Neutrophil (primary cell): ENCODE results near the gene PLSCR4.

Source experiments
- H3K27ac ChIP-seq: fragments of 200-600 bp; sonication (generic); 2 replicates; pipeline ENCODE4 v1.5.1; 2016; ENCODE audit warnings: mild to moderate bottlenecking, moderate library complexity
- H3K27me3 ChIP-seq: fragments of 200-600 bp; sonication (generic); 2 replicates; pipeline ENCODE4 v1.6.0; 2016; ENCODE audit warnings: mild to moderate bottlenecking
- H3K36me3 ChIP-seq: fragments of 200-600 bp; sonication (generic); 2 replicates; pipeline ENCODE4 v1.5.1; 2017
- H3K4me1 ChIP-seq, 2 experiments: fragments of 200-600 bp in 1 of 2; sonication (generic) in 1 of 2; 1 replicate in 1 of 2; 2 replicates in 1 of 2; pipeline versions ENCODE4 v1.5.1 to v1.6.1; 2013 to 2016; ENCODE audit warnings: low read depth in 1 of 2, low read length in 1 of 2, mild to moderate bottlenecking in 1 of 2, moderate library complexity in 1 of 2; ENCODE audit not compliant: control insufficient read depth in 1 of 2, insufficient read depth in 1 of 2
- H3K4me3 ChIP-seq, 2 experiments: fragments of 200-600 bp in 1 of 2; sonication (generic) in 1 of 2; 1 replicate in 1 of 2; 2 replicates in 1 of 2; pipeline ENCODE4 v1.5.1; 2013 to 2016; ENCODE audit warnings: low read depth in 1 of 2, low read length in 1 of 2, mild to moderate bottlenecking in 1 of 2, moderate library complexity in 1 of 2
- H3K9me3 ChIP-seq: fragments of 200-600 bp; sonication (generic); 2 replicates; pipeline ENCODE4 v1.5.1; 2016
- TF ChIP-seq, protein P1 (sequence below): fragments of 200-600 bp; sonication (generic); IDR thresholded peaks from 2 replicates; pipeline ENCODE4 v1.5.1; 2016; ENCODE audit warnings: antibody characterized with exemption

The PLSCR4 gene

DNA sequence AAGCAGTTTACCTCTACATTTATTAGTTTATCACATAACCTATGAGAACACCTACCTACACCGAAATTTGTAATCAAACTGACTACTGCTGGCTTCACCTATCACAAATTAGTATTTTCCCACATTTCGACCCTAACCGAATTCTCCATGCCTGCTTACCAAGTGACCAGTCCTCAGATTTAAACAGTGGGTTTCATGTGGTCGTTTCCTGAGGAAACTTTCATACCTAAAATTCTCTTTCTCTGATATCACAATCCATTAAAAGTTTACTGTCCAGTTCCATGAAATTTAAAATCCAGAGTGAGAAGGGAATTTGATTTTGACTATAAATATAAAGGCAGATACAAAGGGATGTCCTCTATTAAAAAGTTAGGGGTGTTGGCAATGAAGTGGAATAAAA, 91.9 kb downstream of the PLSCR4 start:
- Histone ChIP-seq H3K4me1 (peaks cover 7 to 16% of the 10 kb centered on the region in 2 experiments), H3K4me3 (no peak overlapping the region), H3K27ac (no peak overlapping the region), H3K27me3 (peaks cover 75% of the 10 kb centered on the region), H3K9me3 (no peaks in the 10 kb centered on the region), H3K36me3 (no peaks in the 10 kb centered on the region)
- TF ChIP-seq, protein P1, sequence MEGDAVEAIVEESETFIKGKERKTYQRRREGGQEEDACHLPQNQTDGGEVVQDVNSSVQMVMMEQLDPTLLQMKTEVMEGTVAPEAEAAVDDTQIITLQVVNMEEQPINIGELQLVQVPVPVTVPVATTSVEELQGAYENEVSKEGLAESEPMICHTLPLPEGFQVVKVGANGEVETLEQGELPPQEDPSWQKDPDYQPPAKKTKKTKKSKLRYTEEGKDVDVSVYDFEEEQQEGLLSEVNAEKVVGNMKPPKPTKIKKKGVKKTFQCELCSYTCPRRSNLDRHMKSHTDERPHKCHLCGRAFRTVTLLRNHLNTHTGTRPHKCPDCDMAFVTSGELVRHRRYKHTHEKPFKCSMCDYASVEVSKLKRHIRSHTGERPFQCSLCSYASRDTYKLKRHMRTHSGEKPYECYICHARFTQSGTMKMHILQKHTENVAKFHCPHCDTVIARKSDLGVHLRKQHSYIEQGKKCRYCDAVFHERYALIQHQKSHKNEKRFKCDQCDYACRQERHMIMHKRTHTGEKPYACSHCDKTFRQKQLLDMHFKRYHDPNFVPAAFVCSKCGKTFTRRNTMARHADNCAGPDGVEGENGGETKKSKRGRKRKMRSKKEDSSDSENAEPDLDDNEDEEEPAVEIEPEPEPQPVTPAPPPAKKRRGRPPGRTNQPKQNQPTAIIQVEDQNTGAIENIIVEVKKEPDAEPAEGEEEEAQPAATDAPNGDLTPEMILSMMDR = no peak

DNA sequence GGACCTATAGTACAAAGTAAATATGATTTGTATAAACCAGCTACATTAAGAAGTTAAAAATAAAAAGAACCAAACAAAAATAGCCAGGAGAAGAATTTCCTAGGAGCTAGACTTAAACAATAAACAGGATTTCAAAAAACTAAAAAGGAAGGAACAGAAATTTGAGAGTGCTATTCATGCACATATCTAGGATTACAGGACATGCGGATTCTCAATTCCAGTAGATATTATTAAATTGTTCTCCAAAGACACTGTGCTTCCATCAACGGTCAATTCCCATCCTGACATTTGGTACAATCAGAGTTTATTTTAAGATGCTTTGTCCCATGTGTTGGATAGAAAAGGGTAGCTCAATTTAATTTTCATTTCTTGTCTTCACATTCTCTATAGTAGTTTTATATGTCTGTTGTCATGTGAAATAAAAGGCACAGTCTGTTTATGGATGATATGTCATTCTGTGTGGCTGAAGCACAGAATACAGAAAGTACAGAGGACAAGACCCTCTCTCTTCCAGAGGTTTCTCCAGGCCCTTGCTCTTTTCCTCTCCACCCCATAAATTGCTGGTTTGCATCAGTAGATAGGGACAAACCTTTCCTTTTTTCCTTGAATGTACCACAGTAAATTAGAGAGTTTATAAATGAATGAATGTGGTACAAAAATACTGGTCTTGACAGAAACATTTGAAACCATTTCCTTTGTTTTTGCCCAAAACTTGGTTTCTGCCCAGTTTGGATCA, 93.4 kb downstream of the PLSCR4 start:
- no peaks in the 10 kb centered on the region for H3K36me3 ChIP-seq
- H3K9me3 ChIP-seq = no peaks in the 10 kb centered on the region
- H3K27ac ChIP-seq = no peak overlapping the region
- no peak overlapping the region for H3K4me3 ChIP-seq
- TF ChIP-seq, protein P1 = no peak
- peaks cover 7 to 16% of the 10 kb centered on the region in 2 experiments for H3K4me1 ChIP-seq
- peaks cover 60% of the 10 kb centered on the region for H3K27me3 ChIP-seq

DNA sequence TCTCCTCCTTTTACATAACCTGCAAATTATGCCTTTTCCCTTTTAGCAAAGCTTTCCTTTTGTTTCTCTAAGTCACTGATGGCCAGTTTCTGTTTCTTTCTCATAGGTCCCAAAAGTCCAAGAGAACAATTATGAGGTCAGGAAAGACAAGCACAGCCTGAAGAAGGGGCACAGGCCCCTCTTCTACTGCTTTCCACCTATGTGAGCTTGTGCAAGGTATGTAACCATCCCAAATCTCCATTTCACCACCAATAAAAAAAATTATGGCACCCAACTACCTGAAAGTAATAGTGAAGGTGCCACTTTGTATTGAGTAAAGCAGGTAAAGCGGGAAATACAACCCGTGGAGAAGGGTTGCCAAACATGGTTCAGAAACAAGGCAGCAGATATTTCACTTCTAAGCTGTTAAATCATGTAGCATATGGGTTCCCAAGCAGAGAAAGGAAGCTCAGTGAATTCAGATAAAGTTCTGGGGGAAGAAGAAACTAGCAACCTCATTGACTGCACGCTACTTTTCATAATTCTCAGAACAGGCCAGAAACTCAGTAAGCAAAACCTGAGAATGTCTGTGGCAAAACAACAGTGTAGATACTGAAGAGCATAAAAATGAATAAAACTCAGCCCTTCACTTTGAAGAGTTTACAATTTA, 94.1 kb downstream of the PLSCR4 start:
- TF ChIP-seq, protein P1 = no peak
- no peaks in the 10 kb centered on the region for H3K36me3 ChIP-seq
- H3K27ac ChIP-seq = no peak overlapping the region
- peaks cover 53% of the 10 kb centered on the region for H3K27me3 ChIP-seq
- H3K4me3 ChIP-seq = no peak overlapping the region
- H3K9me3 ChIP-seq = no peaks in the 10 kb centered on the region
- H3K4me1 ChIP-seq = peaks cover 7 to 16% of the 10 kb centered on the region in 2 experiments

DNA sequence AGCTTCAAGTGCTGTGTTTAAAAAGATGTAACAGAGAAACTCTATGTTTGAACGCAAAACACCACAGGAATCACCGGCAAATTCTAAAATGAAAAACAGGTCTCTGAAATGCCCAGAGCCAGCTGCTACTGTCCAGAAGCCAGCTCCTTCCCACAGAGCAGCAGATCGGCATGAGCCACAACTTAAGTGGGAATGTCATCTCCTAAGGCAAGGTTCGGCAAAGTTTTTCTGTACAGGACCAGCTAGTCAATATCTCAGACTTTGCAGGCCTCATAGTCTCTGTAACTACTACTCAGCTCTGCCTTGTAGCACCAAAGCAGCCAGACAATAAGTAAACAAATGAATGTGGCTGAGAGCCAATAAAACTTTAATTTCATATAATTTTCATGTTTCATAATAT, 94.8 kb downstream of the PLSCR4 start:
- no peaks in the 10 kb centered on the region for H3K9me3 ChIP-seq
- H3K4me3 ChIP-seq = no peak overlapping the region
- H3K36me3 ChIP-seq = no peaks in the 10 kb centered on the region
- peaks cover 46% of the 10 kb centered on the region for H3K27me3 ChIP-seq
- peaks cover 1 to 9% of the 10 kb centered on the region in 2 experiments for H3K4me1 ChIP-seq
- TF ChIP-seq, protein P1 = no peak
- H3K27ac ChIP-seq = no peak overlapping the region

DNA sequence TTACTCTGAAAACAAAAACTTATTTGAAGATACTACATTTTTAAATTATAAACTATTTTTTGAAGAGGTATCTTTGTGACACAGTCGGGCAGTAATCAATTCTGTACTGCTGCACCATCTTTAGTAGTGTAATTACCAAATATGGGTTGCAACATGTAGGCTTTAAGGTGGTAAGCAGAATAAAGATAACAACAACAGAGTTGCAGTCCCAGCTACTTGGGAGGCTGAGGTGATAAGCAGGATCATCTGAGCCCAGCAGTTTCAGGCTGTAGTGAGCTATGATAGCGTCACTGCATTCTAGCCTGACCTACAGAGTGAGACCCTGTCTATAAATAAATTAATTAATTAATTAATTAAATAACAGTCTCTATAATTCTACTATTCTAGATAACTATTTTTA, 95.9 kb downstream of the PLSCR4 start:
- H3K4me1 ChIP-seq = no peaks in the 10 kb centered on the region
- H3K27me3 ChIP-seq = peaks cover 35% of the 10 kb centered on the region
- H3K9me3 ChIP-seq = no peaks in the 10 kb centered on the region
- TF ChIP-seq, protein P1 = no peak
- H3K27ac ChIP-seq = no peak overlapping the region
- no peaks in the 10 kb centered on the region for H3K36me3 ChIP-seq
- H3K4me3 ChIP-seq = no peak overlapping the region
